Measurements from ENCODE around the gene TBC1D5.

GRCh38 chr3:17367171-17367570 is 375.3 kb downstream of the TBC1D5 start:
- TF ChIP-seq POLR2AphosphoS5 (IDR thresholded peaks at IDR 0.05; ENCODE audit: insufficient read depth in 1 of 2, low read depth in 1 of 2) (no peak), CTCF (IDR thresholded peaks at IDR 0.05) (no peak)

Data from vagina (tissue), 2 donors.